ENCODE data around the gene DISP1. TPM values are rescaled to one million over a fixed set of nuclear protein-coding genes. Genes with fewer than 3 reads are reported as not detected.

Gene DISP1
- total and polyA plus RNA-seq, 3 donors from 2014 or later = 21.8 to 71.8 (median 50.6) TPM

DNA sequence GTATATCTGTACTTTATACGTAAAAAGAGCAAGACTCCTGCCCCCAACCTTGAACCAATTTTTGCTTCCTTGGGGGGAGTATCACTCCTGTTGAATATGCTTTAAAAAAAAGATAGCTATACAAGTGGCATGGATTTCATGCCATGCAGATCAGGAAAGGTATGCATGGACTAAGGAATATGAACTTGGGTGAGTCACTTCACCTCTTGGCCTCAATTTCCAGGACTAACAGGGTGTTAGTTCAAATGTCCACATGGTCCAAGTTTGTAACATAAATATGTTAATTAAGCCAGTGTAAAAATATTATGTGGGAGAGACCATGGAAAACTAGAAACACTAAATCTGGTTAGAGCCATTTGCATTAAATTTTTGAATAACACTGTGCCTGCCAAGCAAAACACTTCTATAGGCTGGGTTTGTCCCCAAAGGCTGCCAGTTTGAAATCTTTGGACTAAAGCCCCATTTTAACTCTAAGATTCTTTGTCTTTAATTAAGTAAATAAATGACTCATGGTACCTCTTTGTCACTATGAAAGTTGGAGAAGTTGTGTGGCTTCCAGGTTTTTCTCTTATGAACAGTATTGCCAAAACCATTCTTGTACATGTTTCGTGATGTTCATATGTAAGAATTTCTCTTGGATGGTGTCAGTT, 44.7 kb upstream of the DISP1 start:
- 85% methylated on average over 2 of the region's 2 CpGs for WGBS, 2 donors
- Histone ChIP-seq H3K27ac (no peak overlapping the region), H3K27me3 (no peaks in the 10 kb centered on the region), H3K36me3 (ENCODE audit: low read depth, missing control alignments) (no peaks in the 10 kb centered on the region), H3K9me3 (no peaks in the 10 kb centered on the region), H3K4me3 (no peak overlapping the region), H3K4me1 (no peaks in the 10 kb centered on the region)
- DNase-seq = no peak
- TF ChIP-seq CTCF (IDR thresholded peaks at IDR 0.05) (no peak), POLR2A (IDR thresholded peaks at IDR 0.05) (no peak)
- intact Hi-C loops (cut with DNase I; ENCODE audit: low total_unique reads) = no loop called here

GRCh38 chr1:222772996-222773379, 41.9 kb upstream of the DISP1 start:
- Histone ChIP-seq H3K9me3 (no peaks in the 10 kb centered on the region), H3K4me3 (no peak overlapping the region), H3K36me3 (ENCODE audit: low read depth, missing control alignments) (no peaks in the 10 kb centered on the region), H3K4me1 (no peaks in the 10 kb centered on the region), H3K27me3 (no peaks in the 10 kb centered on the region), H3K27ac (peak overlapping the region in 1 of 2 donors; percentile 46)
- DNase-seq = no peak
- intact Hi-C loops (cut with DNase I; ENCODE audit: low total_unique reads) = no loop called here
- TF ChIP-seq POLR2A (IDR thresholded peaks at IDR 0.05) = no peak
- TF ChIP-seq CTCF (IDR thresholded peaks at IDR 0.05) = no peak
- WGBS, 2 donors = 66 to 82% methylated on average over 4 of the region's 4 CpGs

DNA sequence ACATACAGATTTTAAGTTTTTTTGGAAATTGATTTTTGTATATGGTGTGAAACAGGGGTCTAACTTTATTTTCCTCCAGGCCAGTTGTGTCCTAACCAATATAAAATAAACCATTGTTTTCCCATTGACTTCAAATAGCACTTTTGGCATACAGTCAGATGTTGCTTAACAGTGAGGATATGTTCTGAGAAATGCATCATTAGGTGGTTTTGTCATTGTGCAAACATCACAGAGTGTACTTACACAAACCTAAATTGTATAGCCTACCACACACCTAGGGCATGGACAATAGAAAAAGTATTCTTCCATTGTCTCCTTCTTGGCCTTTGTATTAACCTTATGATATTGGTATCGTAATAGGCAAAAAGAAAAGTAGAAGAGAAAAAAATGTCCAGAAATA, 37.4 kb upstream of the DISP1 start:
- Histone ChIP-seq H3K36me3 (ENCODE audit: low read depth, missing control alignments) (no peaks in the 10 kb centered on the region), H3K4me3 (no peak overlapping the region), H3K9me3 (no peaks in the 10 kb centered on the region), H3K27me3 (no peaks in the 10 kb centered on the region), H3K4me1 (no peaks in the 10 kb centered on the region), H3K27ac (no peak overlapping the region)
- TF ChIP-seq POLR2A (IDR thresholded peaks at IDR 0.05) (no peak), CTCF (IDR thresholded peaks at IDR 0.05) (no peak)
- intact Hi-C loops (cut with DNase I; ENCODE audit: low total_unique reads) = no loop called here
- DNase-seq = no peak
- 95 to 100% methylated on average over 1 of the region's 1 CpG for WGBS, 2 donors

DNA sequence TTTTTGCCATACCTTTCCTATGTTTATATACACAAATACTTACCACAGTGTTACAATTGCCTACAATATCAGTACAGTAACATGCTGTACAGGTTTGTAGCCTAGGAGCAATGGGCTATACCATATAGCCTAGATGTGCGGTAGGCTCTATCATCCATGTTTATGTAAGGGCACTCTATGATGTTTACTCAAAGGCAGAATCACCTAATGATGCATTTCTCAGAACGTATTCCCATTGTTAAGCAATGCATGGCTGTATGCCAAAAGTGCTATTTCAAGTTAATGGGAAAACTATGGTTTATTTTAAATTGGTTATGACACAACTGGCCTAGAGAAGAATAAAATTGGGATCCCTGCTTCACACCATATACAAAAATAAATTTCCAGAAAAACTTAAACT, 36.9 kb upstream of the DISP1 start:
- TF ChIP-seq POLR2A (IDR thresholded peaks at IDR 0.05) = no peak
- no peak for TF ChIP-seq CTCF (IDR thresholded peaks at IDR 0.05)
- Histone ChIP-seq H3K4me1 (no peaks in the 10 kb centered on the region), H3K4me3 (no peak overlapping the region), H3K27ac (no peak overlapping the region), H3K36me3 (ENCODE audit: low read depth, missing control alignments) (no peaks in the 10 kb centered on the region), H3K9me3 (no peaks in the 10 kb centered on the region), H3K27me3 (no peaks in the 10 kb centered on the region)
- no peak for DNase-seq
- intact Hi-C loops (cut with DNase I; ENCODE audit: low total_unique reads) = no loop called here
- WGBS, 2 donors = 59 to 64% methylated on average over 2 of the region's 2 CpGs

DNA sequence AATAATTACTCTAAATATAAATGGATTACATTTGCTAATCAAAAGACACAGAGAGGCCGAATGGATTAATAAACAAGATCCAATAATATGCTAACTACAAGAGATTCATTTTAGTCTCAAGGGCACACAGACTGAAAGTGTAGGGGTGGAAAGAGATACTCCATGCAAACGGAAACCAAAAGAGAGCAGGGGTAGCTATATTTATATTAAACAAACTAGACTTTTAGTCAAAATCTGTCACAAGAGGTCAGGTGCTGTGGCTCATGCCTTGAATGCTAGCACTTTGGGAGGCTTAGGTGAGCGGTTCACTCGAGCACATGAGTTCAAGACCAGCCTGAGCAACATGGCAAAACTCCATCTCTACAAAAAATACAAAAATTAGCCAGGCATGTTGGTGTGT, 33.6 kb upstream of the DISP1 start:
- DNase-seq = no peak
- TF ChIP-seq CTCF (IDR thresholded peaks at IDR 0.05) = no peak
- TF ChIP-seq POLR2A (IDR thresholded peaks at IDR 0.05) = no peak
- Histone ChIP-seq H3K27me3 (no peaks in the 10 kb centered on the region), H3K9me3 (no peaks in the 10 kb centered on the region), H3K4me1 (peaks cover 2% of the 10 kb centered on the region), H3K4me3 (no peak overlapping the region), H3K36me3 (ENCODE audit: low read depth, missing control alignments) (no peaks in the 10 kb centered on the region), H3K27ac (no peak overlapping the region)
- intact Hi-C loops (cut with DNase I; ENCODE audit: low total_unique reads) = no loop called here
- WGBS, 2 donors = 77 to 78% methylated on average over 4 of the region's 4 CpGs
